Suprapubic skin (tissue), 4 donors: ENCODE measurements around the gene ZEB1. TPM values are rescaled to one million over a fixed set of nuclear protein-coding genes. Genes with fewer than 3 reads are reported as not detected.

Experiments
- DNase-seq, 2 donors: peaks; one replicate each; pipeline ENCODE4 v3.0.0-alpha.2; 2019; ENCODE audit warnings: low spot score in 2 of 2
- H3K27ac ChIP-seq: fragments of 200-600 bp; sonication (generic); one replicate; pipeline ENCODE4 v1.5.1; 2019
- H3K27me3 ChIP-seq: fragments of 200-600 bp; sonication (generic); one replicate; pipeline ENCODE4 v1.5.1; 2019
- H3K36me3 ChIP-seq: fragments of 200-600 bp; sonication (generic); one replicate; pipeline ENCODE4 v1.5.1; 2019
- H3K4me1 ChIP-seq: fragments of 200-600 bp; sonication (generic); one replicate; pipeline ENCODE4 v1.5.1; 2019
- H3K4me3 ChIP-seq: fragments of 200-600 bp; sonication (generic); one replicate; pipeline ENCODE4 v1.5.1; 2019; ENCODE audit warnings: mild to moderate bottlenecking
- H3K9me3 ChIP-seq: fragments of 200-600 bp; sonication (generic); one replicate; pipeline ENCODE4 v1.5.1; 2019
- CTCF ChIP-seq, 2 donors: fragments of 200-600 bp in 1 of 2; fragments of 450-650 bp in 1 of 2; sonication (generic) in 1 of 2; IDR thresholded peaks; one replicate each; pipeline ENCODE4 v1.5.1; 2016 to 2019; ENCODE audit warnings: antibody characterized with exemption in 2 of 2, mild to moderate bottlenecking in 1 of 2, moderate library complexity in 1 of 2
- EP300 ChIP-seq: sonication (generic); formaldehyde crosslinking; IDR thresholded peaks from one replicate; pipeline ENCODE4 v1.6.1; 2017; ENCODE audit warnings: antibody characterized with exemption
- POLR2A ChIP-seq, 2 donors: fragments of 450-650 bp; IDR thresholded peaks; one replicate each; pipeline ENCODE4 v1.6.1; 2017; ENCODE audit warnings: antibody characterized with exemption in 2 of 2, mild to moderate bottlenecking in 2 of 2, moderate library complexity in 2 of 2
- POLR2AphosphoS5 ChIP-seq, 3 donors: sonication (generic); formaldehyde crosslinking; IDR thresholded peaks; one replicate each; pipeline ENCODE4 v1.6.1; 2017; ENCODE audit warnings: antibody characterized with exemption in 3 of 3
- WGBS: methylation state at CpG from one replicate; pipeline ENCODE4 v1.1.5; 2018; 5-methylcytosine and 5-hydroxymethylcytosine counted together
- total RNA-seq, 4 donors: library from RNA; depleted of rRNA; stranded (reverse); fragments of >200 nt; gene quantifications; one replicate each; pipeline ENCODE4 v1.1.0, GENCODE V29; 2016

The ZEB1 gene
- total RNA-seq, 4 donors from 2014 or later, result 7.1 to 35.8 (median 13.8) TPM

- Histone ChIP-seq H3K9me3 (no peaks in the 10 kb centered on the region), H3K4me3 (no peak overlapping the region), H3K27ac (no peak overlapping the region), H3K4me1 (no peaks in the 10 kb centered on the region), H3K27me3 (no peaks in the 10 kb centered on the region), H3K36me3 (no peaks in the 10 kb centered on the region)
- TF ChIP-seq EP300 (no peak), POLR2A (IDR thresholded peaks at IDR 0.05) (no peak), POLR2AphosphoS5 (IDR thresholded peaks at IDR 0.05) (no peak), CTCF (IDR thresholded peaks at IDR 0.05) (no peak)
- no peak for DNase-seq
- WGBS, result 95% methylated on average over 1 of the region's 1 CpG
Measured at GRCh38 chr10:31291123-31291522, 27.9 kb upstream of the ZEB1 start.

GRCh38 chr10:31294558-31294957, 24.5 kb upstream of the ZEB1 start:
- Histone ChIP-seq H3K27ac (no peak overlapping the region), H3K4me1 (no peaks in the 10 kb centered on the region), H3K36me3 (no peaks in the 10 kb centered on the region), H3K4me3 (no peak overlapping the region), H3K9me3 (no peaks in the 10 kb centered on the region), H3K27me3 (no peaks in the 10 kb centered on the region)
- WGBS, result 80% methylated on average over 3 of the region's 3 CpGs
- no peak for DNase-seq
- TF ChIP-seq POLR2A (IDR thresholded peaks at IDR 0.05) (no peak), CTCF (IDR thresholded peaks at IDR 0.05) (no peak), POLR2AphosphoS5 (IDR thresholded peaks at IDR 0.05) (no peak), EP300 (no peak)

- no peak for TF ChIP-seq POLR2AphosphoS5 (IDR thresholded peaks at IDR 0.05)
- TF ChIP-seq EP300, result no peak
- Histone ChIP-seq H3K4me3 (no peak overlapping the region), H3K9me3 (no peaks in the 10 kb centered on the region), H3K36me3 (no peaks in the 10 kb centered on the region), H3K4me1 (no peaks in the 10 kb centered on the region), H3K27ac (no peak overlapping the region), H3K27me3 (no peaks in the 10 kb centered on the region)
- DNase-seq, result no peak
- WGBS, result 69% methylated on average over 1 of the region's 1 CpG
Measured at GRCh38 chr10:31296754-31297153, 22.3 kb upstream of the ZEB1 start.

GRCh38 chr10:31299119-31299518, 19.9 kb upstream of the ZEB1 start:
- 29% methylated on average over 1 of the region's 1 CpG for WGBS
- Histone ChIP-seq H3K4me3 (no peak overlapping the region), H3K27ac (no peak overlapping the region), H3K9me3 (no peaks in the 10 kb centered on the region), H3K27me3 (no peaks in the 10 kb centered on the region), H3K4me1 (no peaks in the 10 kb centered on the region), H3K36me3 (no peaks in the 10 kb centered on the region)
- TF ChIP-seq EP300 (no peak), CTCF (IDR thresholded peaks at IDR 0.05) (no peak), POLR2AphosphoS5 (IDR thresholded peaks at IDR 0.05) (no peak), POLR2A (IDR thresholded peaks at IDR 0.05) (no peak)
- DNase-seq, result no peak

GRCh38 chr10:31303212-31303611, 15.8 kb upstream of the ZEB1 start:
- Histone ChIP-seq H3K4me3 (no peak overlapping the region), H3K36me3 (no peaks in the 10 kb centered on the region), H3K27me3 (no peaks in the 10 kb centered on the region), H3K9me3 (no peaks in the 10 kb centered on the region), H3K4me1 (no peaks in the 10 kb centered on the region), H3K27ac (no peak overlapping the region)
- DNase-seq, result no peak
- TF ChIP-seq POLR2AphosphoS5 (IDR thresholded peaks at IDR 0.05) (no peak), POLR2A (IDR thresholded peaks at IDR 0.05) (no peak), CTCF (IDR thresholded peaks at IDR 0.05) (no peak), EP300 (no peak)
- 91% methylated on average over 3 of the region's 3 CpGs for WGBS

GRCh38 chr10:31304291-31304970, 14.6 kb upstream of the ZEB1 start:
- TF ChIP-seq POLR2AphosphoS5 (IDR thresholded peaks at IDR 0.05) (no peak), EP300 (no peak), CTCF (IDR thresholded peaks at IDR 0.05) (no peak), POLR2A (IDR thresholded peaks at IDR 0.05) (no peak)
- Histone ChIP-seq H3K4me3 (no peak overlapping the region), H3K27me3 (no peaks in the 10 kb centered on the region), H3K9me3 (no peaks in the 10 kb centered on the region), H3K27ac (no peak overlapping the region), H3K36me3 (no peaks in the 10 kb centered on the region), H3K4me1 (no peaks in the 10 kb centered on the region)
- 71% methylated on average over 6 of the region's 6 CpGs for WGBS
- no peak for DNase-seq
